HUES48 (cell line): ENCODE results near the gene CPXM2.
"Not testable (repeated sequence)": the region's sequence is repeated elsewhere in the genome, so short reads cannot be mapped to it uniquely, and the experiment has no call there.

Experiments used
- H3K27ac ChIP-seq: one replicate; pipeline ENCODE4 v1.7.0; 2013; ENCODE audit warnings: low read depth, low read length, inconsistent platforms
- H3K27me3 ChIP-seq: 2 replicates; pipeline ENCODE4 v1.6.1; 2013; ENCODE audit warnings: mild to moderate bottlenecking, low read length; ENCODE audit not compliant: control insufficient read depth, insufficient read depth
- H3K36me3 ChIP-seq: 2 replicates; pipeline ENCODE4 v1.6.1; 2013; ENCODE audit warnings: low read length; ENCODE audit not compliant: control insufficient read depth, insufficient read depth
- H3K4me1 ChIP-seq: 2 replicates; pipeline ENCODE4 v1.6.1; 2013; ENCODE audit warnings: mild to moderate bottlenecking, low read length; ENCODE audit not compliant: control insufficient read depth, insufficient read depth
- H3K4me3 ChIP-seq: 2 replicates; pipeline ENCODE4 v1.5.1; 2013; ENCODE audit warnings: mild to moderate bottlenecking, low read depth, low read length
- H3K9ac ChIP-seq: 2 replicates; pipeline ENCODE4 v1.6.1; 2013; ENCODE audit warnings: mild to moderate bottlenecking, low read depth, low read length, moderate library complexity
- H3K9me3 ChIP-seq: 2 replicates; pipeline ENCODE4 v1.6.1; 2013; ENCODE audit warnings: low read length; ENCODE audit not compliant: control insufficient read depth, insufficient read depth

Gene CPXM2

GRCh38 chr10:123742751-123743440 is 148.7 kb downstream of the CPXM2 start:
- no peak overlapping the region for H3K4me3 ChIP-seq

DNA sequence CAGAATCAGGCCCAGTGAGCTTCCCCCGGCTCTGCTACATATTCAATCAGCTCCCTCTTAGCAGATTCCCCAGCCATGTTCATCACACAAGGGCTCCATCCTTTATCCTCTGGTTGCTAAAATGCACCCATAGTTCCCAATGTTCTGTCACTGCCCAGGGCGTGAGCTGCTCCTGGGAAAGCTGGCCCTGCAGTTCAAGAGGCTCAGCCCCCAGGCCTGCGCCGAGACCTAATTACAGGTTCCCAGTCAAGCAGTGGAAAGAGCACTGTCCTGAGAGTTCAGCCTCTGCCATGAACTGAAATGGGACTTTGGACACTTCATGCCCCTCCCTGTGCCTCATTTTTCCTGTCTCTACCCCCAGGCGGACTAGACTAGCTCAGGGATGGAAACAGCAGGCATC is 149.9 kb downstream of the CPXM2 start:
- no peak overlapping the region for H3K9ac ChIP-seq
- H3K9me3 ChIP-seq = no peaks in the 10 kb centered on the region
- H3K4me3 ChIP-seq = no peak overlapping the region
- H3K27ac ChIP-seq = no peak overlapping the region
- H3K36me3 ChIP-seq = no peaks in the 10 kb centered on the region
- peaks cover 6% of the 10 kb centered on the region for H3K4me1 ChIP-seq
- H3K27me3 ChIP-seq = no peaks in the 10 kb centered on the region

More at GRCh38 chr10:123742751-123743440, 148.7 kb downstream of the CPXM2 start:
- H3K9ac ChIP-seq = no peak overlapping the region
- H3K36me3 ChIP-seq = no peaks in the 10 kb centered on the region
- no peak overlapping the region for H3K27ac ChIP-seq
- no peaks in the 10 kb centered on the region for H3K9me3 ChIP-seq
- H3K4me1 ChIP-seq = peaks cover 12% of the 10 kb centered on the region
- no peaks in the 10 kb centered on the region for H3K27me3 ChIP-seq

GRCh38 chr10:123741146-123741545 is 150.5 kb downstream of the CPXM2 start:
- Histone ChIP-seq H3K4me1 (no peaks in the 10 kb centered on the region; the same call in 1 of the 2 replicates), H3K27ac (no peak overlapping the region), H3K9ac (no peak overlapping the region), H3K36me3 (no peaks in the 10 kb centered on the region), H3K9me3 (no peaks in the 10 kb centered on the region), H3K4me3 (no peak overlapping the region), H3K27me3 (no peaks in the 10 kb centered on the region)

DNA sequence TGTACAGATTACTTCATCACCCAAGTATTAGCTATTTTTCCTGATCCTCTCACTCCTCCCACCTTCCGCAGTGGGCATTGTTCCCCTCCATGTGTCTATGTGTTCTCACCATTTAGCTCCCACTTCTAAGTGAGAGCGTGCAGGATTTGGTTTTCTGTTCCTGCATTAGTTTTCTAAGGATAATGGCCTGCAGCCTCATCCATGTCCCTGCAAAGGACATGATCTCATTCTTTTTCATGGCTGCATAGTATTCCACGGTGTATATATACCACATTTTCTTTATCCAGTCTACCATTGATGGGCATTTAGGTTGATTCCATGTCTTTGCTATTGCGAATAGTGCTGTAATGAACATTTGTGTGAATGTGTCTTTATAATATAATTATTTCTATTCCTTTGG is 154.7 kb downstream of the CPXM2 start:
- not testable (repeated sequence) for H3K4me1 ChIP-seq, H3K27ac ChIP-seq, H3K9me3 ChIP-seq, H3K4me3 ChIP-seq, H3K27me3 ChIP-seq, H3K36me3 ChIP-seq, H3K9ac ChIP-seq

- no peak overlapping the region for H3K9ac ChIP-seq
- peaks cover 11% of the 10 kb centered on the region for H3K4me1 ChIP-seq
- H3K9me3 ChIP-seq = no peaks in the 10 kb centered on the region
- no peaks in the 10 kb centered on the region for H3K36me3 ChIP-seq
- no peaks in the 10 kb centered on the region for H3K27me3 ChIP-seq
- peak overlapping the region; percentile 53 for H3K27ac ChIP-seq
- no peak overlapping the region for H3K4me3 ChIP-seq
These were observed 162.1 kb downstream of the CPXM2 start for GRCh38 chr10:123729523-123729922.

DNA sequence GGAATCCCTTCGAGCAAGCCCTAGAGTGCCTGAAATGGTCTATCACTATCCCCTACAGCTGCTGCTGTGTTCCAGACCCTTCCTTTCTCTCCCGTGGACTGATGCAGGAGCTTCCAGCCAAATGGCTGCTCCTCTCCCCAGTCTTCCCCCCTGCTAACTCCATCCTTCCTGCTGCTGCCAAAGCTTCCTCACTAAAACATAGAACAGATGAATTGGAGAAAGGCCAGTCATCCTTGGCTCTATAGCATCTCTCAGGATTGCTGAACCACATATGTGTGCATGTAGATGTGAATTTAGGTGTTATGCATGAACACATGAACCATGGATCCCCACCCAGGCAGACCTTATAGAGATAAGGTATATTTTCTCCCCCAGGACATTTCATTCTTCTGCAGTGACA is 164.8 kb downstream of the CPXM2 start:
- H3K9ac ChIP-seq = no peak overlapping the region
- H3K27me3 ChIP-seq = no peaks in the 10 kb centered on the region
- no peaks in the 10 kb centered on the region for H3K9me3 ChIP-seq

GRCh38 chr10:123726381-123726780 is 165.2 kb downstream of the CPXM2 start:
- H3K27me3 ChIP-seq = no peaks in the 10 kb centered on the region
- no peaks in the 10 kb centered on the region for H3K9me3 ChIP-seq
- no peak overlapping the region for H3K9ac ChIP-seq
- no peak overlapping the region for H3K27ac ChIP-seq
- H3K4me1 ChIP-seq = peaks cover 11% of the 10 kb centered on the region
- no peaks in the 10 kb centered on the region for H3K36me3 ChIP-seq
- H3K4me3 ChIP-seq = no peak overlapping the region

More for the DNA sequence above, 164.8 kb downstream of the CPXM2 start:
- Histone ChIP-seq H3K27ac (no peak overlapping the region), H3K4me1 (peaks cover 11% of the 10 kb centered on the region), H3K4me3 (no peak overlapping the region), H3K36me3 (no peaks in the 10 kb centered on the region)

GRCh38 chr10:123724747-123725146 is 166.9 kb downstream of the CPXM2 start:
- no peak overlapping the region for H3K9ac ChIP-seq
- H3K27me3 ChIP-seq = no peaks in the 10 kb centered on the region
- no peaks in the 10 kb centered on the region for H3K9me3 ChIP-seq
- H3K36me3 ChIP-seq = no peaks in the 10 kb centered on the region
- H3K27ac ChIP-seq = no peak overlapping the region
- H3K4me3 ChIP-seq = no peak overlapping the region
- peaks cover 8% of the 10 kb centered on the region for H3K4me1 ChIP-seq

DNA sequence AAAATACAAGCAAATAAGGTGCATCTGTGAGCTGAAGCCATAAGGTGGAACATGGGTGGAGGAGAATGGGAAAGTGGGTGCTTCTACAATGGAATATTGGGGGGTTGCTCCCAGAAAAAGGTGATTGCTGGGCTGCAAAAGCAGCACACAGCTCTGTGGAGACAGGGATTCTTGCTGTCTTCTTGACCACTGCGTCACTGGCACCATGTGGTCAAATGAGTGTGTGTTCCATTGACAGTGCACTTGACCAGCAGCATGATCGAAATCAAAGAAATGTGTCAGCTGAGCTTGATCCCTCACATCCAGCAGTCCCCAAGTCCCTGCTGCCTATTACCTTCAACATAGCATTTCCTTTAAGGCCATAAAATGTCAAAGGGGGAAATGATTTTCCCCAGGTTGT is 169.3 kb downstream of the CPXM2 start:
- Histone ChIP-seq H3K27ac (no peak overlapping the region), H3K36me3 (no peaks in the 10 kb centered on the region), H3K9me3 (no peaks in the 10 kb centered on the region), H3K9ac (no peak overlapping the region), H3K4me1 (no peaks in the 10 kb centered on the region), H3K4me3 (no peak overlapping the region), H3K27me3 (no peaks in the 10 kb centered on the region)

DNA sequence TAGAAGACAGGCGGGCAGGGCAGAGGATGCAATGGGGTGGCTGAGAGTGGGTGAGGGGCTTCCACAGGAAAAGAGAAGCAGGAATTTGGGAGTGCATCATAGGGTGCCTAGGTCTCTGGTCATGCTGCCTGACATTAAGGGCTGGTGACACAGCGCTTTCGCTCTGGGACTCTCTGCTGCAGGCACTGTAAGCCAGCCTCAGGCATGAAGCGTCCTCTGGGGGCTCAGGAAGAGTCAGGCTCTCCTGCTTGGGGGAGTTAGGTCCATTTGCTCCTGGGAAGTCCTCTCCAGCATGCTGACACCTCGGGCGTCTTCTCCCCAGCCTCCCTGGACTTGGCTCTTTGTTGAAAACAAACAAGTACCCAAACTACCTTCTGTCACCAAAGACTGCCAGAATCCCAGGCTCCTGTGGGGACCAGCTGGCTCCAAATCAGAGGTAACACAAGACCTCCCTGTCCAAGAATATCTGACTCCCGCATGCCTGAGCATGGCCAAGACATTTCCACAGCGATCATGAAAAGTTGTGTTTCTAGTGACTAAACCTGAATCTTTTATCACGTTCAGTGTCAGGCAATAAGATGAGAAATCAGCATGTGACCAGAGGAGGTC is 170.1 kb downstream of the CPXM2 start:
- no peak overlapping the region for H3K9ac ChIP-seq
- H3K9me3 ChIP-seq = no peaks in the 10 kb centered on the region
- H3K4me1 ChIP-seq = no peaks in the 10 kb centered on the region
- no peaks in the 10 kb centered on the region for H3K27me3 ChIP-seq
- no peaks in the 10 kb centered on the region for H3K36me3 ChIP-seq
- no peak overlapping the region for H3K27ac ChIP-seq
- no peak overlapping the region for H3K4me3 ChIP-seq

GRCh38 chr10:123720536-123720935 is 171.1 kb downstream of the CPXM2 start:
- Histone ChIP-seq H3K36me3 (no peaks in the 10 kb centered on the region), H3K4me1 (no peaks in the 10 kb centered on the region), H3K4me3 (no peak overlapping the region), H3K9me3 (no peaks in the 10 kb centered on the region), H3K27me3 (no peaks in the 10 kb centered on the region), H3K27ac (no peak overlapping the region), H3K9ac (no peak overlapping the region)
